Embryonic facial prominence (tissue), 1 donor: ENCODE data around the gene TEKTIP1.
"Not testable (repeated sequence)": the region's sequence is repeated elsewhere in the genome, so short reads cannot be mapped to it uniquely, and the experiment has no call there.

ENCODE experiments used
- DNase-seq: peaks from one replicate; pipeline ENCODE4 v3.0.0-alpha.2; 2016; ENCODE audit errors: extremely low spot score

TEKTIP1 gene

DNA sequence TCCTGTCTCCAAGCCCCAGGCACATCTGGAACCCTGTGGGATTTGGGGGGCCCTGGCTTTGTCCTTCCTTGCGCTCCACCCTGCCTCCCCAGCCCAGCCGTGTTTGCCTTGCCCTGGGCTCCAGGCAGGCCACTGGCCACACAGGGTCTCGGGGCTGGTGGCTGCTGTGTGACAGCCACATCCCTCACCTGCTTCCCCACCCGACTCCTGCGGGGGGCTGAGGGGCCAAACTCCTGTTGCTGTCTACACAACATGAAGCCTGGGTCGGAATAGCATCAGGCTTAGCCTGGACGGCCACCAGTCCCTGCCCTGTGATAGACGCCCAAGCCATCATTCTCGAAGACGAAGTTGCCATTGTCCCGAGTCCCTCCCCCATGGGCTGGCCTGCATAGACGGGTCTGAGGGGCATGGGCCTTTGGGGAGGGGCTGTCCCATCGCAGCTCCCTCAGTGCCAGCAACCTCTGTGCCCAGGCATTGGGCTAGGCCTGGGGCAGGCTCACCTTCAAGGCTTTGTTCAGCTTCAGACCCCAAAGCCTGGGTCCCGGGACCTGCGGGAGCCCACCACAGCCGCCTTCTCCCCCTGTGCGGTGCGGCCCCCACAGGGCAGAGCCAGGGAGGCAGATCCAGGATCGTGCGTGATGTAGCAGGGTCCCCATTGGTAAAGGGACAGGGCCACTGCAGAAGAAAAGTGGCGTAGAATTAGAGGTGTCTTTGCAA is 15.5 kb upstream of the TEKTIP1 start:
- no peak for DNase-seq

DNA sequence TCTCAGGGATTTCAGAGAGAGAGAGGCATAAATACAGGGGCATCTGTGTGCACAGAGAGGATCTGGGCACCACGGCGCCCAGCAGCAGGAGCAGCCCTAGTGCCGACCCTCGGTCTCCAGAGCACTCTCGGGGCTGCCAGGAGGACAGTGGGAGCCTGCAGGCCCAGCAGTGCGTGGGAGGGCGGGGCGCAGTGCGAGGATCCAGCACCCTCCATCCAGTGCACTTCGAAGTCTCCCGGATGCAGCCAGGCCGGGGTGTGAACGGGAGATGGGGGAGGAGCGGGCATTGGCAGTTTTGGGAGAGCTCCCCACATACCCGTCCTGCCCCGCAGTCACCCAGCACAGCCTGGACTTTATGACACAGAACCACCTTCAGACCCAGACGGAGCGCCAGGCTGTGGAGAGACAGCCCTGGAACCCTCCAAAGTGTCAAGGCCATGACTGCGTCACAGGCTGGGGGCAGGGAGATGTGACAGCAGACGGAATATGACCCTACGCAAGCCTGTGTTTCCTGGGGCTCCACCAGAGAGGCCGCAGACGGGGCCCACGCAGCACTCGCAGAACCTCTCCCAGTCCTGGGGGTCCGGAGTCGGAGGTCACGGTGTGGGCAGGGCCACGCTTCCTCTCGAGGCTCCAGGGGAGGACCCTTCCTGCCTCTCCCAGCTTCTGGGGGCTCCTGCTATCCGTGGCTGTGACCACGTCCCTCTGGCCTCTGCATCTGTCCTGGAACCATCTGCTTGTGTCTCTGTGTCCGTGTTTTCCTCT is 14.7 kb upstream of the TEKTIP1 start:
- no peak for DNase-seq

DNA sequence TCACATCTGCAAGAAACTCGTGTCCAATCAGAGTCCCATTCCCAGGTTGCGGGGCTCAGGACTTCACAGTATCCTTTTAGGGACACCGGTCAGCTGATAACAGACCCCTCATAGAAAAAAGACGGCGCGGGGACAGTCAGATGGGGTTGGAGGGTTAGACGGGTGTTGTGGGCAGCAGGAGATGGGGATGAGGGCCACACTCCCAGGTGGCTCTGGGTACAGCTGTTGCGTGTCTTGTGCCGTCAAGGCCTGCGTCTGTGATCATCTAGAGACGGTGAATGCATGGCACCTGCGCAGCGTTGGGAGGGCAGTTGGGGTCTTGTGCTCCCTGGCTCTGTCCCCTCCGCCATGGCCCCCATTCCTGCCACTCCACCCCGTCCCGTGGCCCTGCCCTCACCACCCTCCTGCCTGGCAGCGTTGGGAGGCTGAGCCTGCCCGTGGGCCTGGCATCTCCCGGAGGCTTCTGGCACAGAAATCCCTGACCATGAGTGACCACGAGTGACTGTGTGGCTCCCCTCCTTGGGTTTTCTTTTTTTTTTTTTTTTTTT is 14.0 kb upstream of the TEKTIP1 start:
- DNase-seq = no peak

DNA sequence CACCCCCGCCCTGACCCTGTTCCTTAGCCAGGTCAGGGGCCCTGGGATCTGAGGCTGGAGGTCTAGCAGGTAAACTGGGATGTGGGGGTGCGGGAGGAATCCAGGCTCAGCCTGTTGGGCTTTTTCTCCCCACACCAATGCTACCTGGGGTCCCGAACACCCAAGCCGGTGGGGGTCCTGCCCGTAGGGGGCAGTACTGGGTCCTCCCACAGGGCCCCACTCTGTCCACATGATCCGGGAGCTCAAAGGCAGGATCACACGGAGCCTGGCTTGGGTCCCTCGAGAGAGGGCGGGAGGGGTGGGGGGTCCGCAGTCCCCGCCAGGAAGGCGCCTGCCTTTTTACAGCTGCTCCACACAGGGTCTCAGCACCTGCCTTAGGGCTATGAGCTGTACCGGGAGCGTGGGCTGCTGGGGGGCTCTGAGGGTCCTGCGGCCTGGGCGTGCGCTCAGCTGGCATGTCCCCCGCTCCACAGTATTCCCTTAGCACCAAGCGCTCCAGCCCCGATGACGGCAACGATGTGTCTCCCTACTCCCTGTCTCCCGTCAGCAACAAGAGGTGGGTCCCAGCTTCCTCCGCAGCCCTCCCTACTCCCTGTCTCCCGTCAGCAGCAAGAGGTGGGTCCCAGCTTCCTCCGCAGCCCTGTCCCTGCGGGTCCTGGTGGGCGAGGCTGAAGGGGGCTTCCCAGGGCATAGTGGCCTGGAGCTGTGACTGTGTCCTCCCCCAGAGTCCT is 12.3 kb upstream of the TEKTIP1 start:
- DNase-seq = no peak

DNA sequence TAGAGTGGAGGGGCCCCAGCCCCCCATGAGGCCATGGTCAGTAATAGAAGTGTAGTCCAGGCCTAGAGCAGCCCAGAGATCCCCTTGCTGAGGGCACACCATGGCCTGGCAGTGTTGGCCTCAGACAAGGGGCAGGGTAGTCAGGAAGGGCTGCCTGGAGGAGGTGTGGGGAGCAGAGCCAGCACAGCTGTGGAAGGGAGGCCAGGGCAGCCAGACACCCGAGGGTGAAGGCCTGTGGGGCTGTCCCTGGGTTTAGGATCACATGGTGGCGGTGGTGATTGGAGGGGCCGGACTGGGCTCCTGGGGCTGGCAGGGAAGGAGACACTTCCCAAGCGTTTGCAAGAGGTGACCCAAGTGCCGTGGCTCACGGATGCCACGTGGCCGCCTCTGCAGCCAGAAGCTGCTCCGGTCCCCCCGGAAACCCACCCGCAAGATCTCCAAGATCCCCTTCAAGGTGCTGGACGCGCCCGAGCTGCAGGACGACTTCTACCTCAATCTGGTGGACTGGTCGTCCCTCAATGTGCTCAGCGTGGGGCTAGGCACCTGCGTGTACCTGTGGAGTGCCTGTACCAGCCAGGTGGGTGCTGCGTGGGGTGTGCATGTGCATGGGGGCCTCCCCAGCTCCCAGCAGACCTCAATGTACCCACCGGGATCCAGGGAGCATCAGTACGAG is 11.6 kb upstream of the TEKTIP1 start:
- DNase-seq = no peak

DNA sequence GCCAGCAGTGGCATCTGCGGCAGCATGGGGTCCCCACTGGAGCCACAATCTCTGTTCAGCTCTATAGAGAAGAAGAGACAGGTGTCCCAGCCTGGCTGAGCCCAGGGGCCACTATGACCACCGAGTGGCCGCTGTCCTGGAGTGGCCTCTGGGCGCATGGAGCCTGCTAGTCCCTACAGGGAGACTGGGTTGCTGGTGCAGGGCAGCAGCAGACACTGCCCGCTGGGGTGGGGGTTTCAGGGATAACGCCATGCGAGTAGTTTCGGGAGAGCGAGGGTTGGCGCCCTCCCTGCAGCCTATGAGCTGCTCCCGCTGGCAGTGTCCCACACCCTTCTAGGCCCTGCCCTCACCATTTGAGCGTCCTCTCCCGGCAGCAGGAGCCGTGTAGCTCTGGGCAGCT is 10.9 kb upstream of the TEKTIP1 start:
- DNase-seq = no peak

DNA sequence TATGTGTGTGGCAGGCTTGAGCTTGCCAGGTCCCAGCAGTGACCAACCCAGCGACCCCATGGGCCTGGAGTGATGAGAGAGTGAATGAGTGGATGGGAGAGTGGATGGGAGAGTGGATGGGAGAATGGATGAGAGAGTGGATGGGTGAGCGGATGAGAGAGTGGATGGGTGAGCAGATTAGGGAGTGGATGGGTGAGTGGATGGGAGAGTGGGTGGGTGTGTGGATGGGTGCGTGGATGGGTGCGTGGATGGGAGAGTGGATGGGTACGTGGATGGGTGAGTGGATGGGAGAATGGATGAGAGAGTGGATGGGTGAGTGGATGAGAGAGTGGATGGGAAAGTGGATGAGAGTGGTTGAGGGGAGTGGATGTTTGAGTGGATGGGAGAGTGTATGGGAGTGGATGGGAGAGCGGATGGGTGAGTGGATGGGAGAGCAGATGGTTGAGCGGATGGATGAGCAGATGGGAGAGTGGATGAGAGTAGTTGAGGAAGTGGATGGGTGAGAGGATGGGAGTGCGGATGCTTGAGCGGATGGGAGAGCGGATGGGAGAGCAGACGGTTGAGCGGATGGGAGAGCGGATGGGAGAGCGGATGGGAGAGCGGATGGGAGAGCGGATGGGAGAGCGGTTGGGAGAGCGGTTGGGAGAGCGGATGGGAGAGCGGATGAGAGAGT is 10.3 kb upstream of the TEKTIP1 start:
- DNase-seq = no peak

DNA sequence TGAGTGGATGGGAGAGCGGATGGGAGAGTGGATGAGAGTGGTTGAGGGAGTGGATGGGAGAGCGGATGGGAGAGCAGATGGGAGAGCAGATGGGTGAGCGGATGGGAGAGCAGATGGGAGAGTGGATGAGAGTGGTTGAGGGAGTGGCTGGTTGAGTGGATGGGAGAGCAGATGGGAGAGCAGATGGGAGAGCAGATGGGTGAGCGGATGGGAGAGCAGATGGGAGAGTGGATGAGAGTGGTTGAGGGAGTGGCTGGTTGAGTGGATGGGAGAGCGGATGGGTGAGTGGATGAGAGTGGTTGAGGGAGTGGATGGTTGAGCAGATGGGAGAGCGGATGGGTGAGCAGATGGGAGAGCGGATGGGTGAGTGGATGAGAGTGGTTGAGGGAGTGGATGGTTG is 9.7 kb upstream of the TEKTIP1 start:
- not testable (repeated sequence) for DNase-seq

DNA sequence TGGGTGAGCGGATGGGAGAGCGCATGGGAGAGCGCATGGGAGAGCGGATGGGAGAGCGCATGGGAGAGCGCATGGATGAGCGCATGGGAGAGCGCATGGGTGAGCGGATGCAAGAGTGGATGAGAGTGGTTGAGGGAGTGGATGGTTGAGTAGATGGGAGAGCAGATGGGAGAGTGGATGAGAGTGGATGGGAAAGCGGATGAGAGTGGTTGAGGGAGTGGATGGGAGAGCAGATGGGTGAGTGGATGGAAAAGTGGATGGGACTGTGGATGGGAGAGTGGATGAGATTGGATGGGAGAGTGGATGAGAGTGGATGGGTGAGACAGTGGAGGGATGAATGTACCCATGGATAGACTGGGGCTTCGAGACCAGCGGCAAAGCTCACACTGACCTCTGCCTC is 8.6 kb upstream of the TEKTIP1 start:
- no peak for DNase-seq

DNA sequence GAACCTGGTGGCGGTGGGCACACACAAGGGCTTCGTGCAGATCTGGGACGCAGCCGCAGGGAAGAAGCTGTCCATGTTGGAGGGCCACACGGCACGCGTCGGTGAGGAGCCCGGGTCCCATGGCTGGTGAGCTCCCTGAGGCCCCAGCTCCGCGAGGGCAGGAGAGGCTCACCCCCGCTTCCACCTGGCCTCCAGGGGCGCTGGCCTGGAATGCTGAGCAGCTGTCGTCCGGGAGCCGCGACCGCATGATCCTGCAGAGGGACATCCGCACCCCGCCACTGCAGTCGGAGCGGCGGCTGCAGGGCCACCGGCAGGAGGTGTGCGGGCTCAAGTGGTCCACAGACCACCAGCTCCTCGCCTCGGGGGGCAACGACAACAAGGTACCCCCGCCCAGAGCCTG is 7.3 kb upstream of the TEKTIP1 start:
- DNase-seq = no peak

DNA sequence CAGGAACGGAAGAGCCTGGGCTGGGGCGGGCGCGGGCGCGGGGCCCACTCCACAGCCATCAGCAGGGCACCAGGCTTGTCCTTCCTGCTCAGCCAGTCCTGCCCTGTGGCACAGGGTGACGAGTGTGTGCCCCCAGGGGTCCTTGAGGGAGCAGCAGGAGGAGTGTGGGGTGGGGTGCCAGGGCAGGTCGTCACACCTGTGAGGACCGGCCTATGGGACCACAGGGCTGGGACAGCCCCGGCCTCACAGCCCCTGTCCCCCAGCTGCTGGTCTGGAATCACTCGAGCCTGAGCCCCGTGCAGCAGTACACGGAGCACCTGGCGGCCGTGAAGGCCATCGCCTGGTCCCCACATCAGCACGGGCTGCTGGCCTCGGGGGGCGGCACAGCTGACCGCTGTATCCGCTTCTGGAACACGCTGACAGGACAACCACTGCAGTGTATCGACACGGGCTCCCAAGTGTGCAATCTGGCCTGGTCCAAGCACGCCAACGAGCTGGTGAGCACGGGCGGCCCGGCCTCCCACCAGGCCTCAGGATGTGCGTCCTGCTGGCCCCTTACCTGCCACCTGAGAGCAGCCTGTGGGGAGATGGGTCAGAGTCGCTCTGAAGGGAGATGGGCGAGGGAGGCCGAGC is 6.7 kb upstream of the TEKTIP1 start:
- no peak for DNase-seq

DNA sequence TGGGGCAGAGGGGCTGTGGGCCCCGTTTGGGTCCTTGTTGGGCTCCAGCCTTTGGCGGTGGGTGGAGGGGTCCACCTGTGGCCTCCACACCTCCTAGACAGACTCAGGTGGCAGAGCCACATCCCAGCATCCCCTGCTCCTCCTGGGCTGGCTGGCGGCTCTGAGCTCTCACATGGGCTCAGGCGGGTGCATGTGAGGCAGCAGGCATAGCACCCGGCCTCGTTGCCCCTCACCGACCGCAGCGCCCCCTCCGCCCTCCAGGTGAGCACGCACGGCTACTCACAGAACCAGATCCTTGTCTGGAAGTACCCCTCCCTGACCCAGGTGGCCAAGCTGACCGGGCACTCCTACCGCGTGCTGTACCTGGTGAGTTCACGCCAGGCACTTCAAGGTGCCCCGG is 5.9 kb upstream of the TEKTIP1 start:
- no peak for DNase-seq

DNA sequence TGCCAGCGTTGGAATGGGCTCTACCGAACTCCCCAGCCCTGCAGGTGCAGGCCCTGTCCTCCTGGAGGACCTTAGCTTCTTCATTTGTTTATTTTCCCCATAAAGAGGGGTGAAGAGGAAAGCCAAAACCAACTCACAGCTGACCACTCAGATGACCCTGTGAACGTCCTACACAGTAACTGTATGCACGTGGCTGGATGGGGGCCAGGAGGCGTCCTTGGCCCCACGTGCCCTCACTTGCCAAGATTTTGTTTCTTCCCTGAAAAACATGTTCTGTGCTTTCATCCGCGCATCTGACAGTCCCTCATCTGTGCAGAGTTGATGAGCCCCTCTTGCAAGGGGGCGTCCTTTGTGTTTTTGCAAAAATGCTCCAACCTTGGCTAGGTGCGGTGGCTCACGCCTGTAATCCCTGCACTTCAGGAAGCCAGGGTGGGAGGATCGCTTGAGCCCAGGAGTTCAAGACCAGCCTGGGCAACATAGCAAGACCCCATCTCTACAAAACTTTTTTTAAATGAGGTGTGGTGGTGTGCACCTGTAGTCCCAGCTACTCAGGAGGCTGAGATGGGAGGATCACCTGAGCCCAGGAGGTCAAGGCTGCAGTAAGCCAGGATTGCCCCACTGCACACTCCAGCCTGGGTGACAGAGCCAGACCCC is 5.3 kb upstream of the TEKTIP1 start:
- DNase-seq = no peak

DNA sequence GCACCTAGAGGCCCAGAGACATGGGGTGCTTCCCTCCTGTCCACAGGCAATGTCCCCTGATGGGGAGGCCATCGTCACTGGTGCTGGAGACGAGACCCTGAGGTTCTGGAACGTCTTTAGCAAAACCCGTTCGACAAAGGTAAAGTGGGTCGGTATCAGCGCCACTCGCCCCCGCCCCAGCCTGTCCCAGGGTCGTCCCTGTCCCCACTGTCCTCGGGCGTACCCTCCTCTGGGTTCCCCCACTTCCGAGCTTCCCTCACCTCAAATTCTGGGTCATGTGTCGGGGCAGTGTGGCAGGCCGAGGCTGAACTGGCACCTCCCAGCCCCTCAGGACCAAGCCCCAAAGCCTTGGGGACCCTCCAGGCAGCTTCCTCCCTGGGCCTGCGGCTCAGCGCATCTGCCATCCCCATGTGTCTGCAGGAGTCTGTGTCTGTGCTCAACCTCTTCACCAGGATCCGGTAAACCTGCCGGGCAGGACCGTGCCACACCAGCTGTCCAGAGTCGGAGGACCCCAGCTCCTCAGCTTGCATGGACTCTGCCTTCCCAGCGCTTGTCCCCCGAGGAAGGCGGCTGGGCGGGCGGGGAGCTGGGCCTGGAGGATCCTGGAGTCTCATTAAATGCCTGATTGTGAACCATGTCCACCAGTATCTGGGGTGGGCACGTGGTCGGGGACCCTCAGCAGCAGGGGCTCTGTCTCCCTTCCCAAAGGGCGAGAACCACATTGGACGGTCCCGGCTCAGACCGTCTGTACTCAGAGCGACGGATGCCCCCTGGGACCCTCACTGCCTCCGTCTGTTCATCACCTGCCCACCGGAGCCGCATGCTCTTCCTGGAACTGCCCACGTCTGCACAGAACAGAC is 4.4 kb upstream of the TEKTIP1 start:
- DNase-seq = no peak

DNA sequence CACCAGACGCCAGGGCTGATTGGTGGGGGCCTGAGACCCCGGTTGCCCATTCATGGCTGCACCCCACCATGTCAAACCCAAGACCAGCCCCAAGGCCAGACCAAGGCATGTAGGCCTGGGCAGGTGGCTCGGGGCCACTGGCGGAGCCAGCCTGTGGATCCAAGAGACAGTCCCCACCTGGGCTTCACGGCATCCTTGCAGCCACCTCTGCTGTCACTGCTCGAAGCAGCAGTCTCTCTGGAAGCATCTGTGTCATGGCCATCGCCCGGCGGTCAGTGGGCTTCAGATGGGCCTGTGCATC is 3.8 kb upstream of the TEKTIP1 start:
- DNase-seq = no peak

DNA sequence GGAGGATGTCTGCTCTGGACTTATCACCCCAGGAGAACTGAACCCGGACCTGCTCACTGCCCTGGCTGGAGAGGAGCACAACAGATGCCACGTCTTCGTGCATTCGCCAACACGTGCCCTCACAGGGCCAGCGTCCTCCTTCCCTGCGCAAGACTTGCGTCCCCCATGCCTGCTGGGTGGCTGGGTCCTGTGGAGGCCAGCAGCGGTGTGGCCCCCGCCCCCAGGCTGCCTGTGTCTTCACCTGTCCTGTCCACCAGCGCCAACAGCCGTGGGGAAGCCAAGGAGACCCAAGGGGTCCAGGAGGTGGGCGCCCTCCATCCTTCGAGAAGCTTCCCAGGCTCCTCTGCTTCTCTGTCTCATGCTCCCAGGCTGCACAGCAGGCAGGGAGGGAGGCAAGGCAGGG is 3.4 kb upstream of the TEKTIP1 start:
- DNase-seq = no peak

DNA sequence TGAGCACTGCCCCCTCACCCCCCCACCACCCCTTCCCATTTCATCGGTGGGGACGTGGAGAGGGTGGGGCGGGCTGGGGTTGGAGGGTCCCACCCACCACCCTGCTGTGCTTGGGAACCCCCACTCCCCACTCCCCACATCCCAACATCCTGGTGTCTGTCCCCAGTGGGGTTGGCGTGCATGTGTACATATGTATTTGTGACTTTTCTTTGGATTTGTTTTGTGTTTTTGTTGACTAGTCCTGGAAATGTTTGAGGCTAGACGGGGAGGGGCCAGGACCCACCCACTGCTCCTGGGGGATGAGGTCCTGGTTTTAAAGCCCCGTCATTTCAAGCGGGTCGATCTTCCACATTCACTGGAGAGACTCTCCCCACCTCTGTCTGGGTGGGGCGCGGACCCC is 3.0 kb upstream of the TEKTIP1 start:
- DNase-seq = no peak

DNA sequence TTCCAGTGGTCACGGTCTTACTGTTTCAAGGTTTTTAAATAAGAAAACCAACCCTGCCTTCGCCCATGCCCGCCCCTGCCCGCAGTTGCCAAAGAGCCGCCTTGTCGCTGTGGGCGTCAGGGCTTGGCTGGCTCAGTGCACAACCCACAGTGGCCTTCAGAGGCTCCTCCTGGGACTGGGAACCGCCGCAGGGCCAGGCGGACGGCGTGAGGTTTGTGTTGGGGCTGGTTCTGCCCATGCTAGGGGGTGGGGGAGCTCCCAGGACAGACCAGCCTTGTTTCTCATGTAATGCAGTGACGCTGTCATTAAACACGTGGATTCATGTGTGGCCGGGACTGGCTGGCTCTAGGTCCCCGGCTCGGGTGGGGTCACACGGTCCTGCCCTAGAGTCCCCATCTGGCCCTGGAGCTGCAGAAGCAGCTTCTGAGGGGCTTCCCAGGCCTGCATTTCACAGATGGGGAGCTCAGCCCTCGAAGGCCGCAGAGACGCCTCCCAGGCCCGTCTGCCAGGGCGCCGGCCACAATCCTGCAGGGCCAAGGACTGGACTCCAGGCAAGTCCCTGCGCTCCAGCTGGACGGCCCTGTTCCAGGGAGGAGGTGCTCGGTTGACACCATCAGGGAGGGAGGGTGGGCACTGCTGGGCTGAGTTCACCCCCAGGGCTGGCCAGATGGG is 2.4 kb upstream of the TEKTIP1 start:
- DNase-seq = no peak

DNA sequence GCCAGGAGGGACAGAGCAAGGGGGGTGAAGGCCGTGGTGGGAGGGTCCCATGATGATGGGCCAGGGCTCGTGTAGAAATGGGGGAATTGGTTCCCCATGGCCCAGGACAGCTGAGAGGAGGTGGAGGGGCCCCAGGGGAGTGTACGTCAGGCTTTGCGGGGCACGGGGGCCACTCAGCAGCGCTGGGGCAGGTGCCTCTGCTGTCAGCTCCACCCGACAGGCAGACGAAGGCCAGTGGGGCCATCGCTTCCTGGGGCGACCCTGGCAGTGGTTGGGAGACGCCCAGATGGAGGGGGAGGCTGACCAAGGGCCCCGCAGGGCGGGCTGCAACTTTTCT is 1.9 kb upstream of the TEKTIP1 start:
- no peak for DNase-seq
